WTC11 (cell line): Measurements from ENCODE around the gene MAP4.

Source experiments
- TEAD4 ChIP-seq: sonication (generic); formaldehyde crosslinking; IDR thresholded peaks from 2 replicates; pipeline ENCODE4 v1.8.0; 2022; ENCODE audit warnings: mild to moderate bottlenecking, missing genetic modification reagents
- ZNF263 ChIP-seq: sonication (generic); formaldehyde crosslinking; IDR thresholded peaks from 2 replicates; pipeline ENCODE4 v1.8.1; 2022; ENCODE audit warnings: low read depth, mild to moderate bottlenecking, moderate library complexity, missing genetic modification reagents
- TF ChIP-seq, protein P1 (sequence below): fragments of 200-600 bp; IDR thresholded peaks from 2 replicates; pipeline ENCODE4 v1.8.0; 2022; ENCODE audit warnings: antibody characterized with exemption
- TF ChIP-seq, protein P2 (sequence below): sonication (generic); formaldehyde crosslinking; IDR thresholded peaks from 2 replicates; pipeline ENCODE4 v1.8.1; 2023; ENCODE audit warnings: mild to moderate bottlenecking, missing genetic modification reagents, moderate library complexity
- TF ChIP-seq, protein P3 (sequence below): sonication (generic); formaldehyde crosslinking; IDR thresholded peaks from 2 replicates; pipeline ENCODE4 v1.8.1; 2022; ENCODE audit warnings: low read depth, mild to moderate bottlenecking, moderate library complexity, missing genetic modification reagents, borderline replicate concordance

- TF ChIP-seq, protein P1, sequence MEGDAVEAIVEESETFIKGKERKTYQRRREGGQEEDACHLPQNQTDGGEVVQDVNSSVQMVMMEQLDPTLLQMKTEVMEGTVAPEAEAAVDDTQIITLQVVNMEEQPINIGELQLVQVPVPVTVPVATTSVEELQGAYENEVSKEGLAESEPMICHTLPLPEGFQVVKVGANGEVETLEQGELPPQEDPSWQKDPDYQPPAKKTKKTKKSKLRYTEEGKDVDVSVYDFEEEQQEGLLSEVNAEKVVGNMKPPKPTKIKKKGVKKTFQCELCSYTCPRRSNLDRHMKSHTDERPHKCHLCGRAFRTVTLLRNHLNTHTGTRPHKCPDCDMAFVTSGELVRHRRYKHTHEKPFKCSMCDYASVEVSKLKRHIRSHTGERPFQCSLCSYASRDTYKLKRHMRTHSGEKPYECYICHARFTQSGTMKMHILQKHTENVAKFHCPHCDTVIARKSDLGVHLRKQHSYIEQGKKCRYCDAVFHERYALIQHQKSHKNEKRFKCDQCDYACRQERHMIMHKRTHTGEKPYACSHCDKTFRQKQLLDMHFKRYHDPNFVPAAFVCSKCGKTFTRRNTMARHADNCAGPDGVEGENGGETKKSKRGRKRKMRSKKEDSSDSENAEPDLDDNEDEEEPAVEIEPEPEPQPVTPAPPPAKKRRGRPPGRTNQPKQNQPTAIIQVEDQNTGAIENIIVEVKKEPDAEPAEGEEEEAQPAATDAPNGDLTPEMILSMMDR, result no peak
- TF ChIP-seq, protein P2, sequence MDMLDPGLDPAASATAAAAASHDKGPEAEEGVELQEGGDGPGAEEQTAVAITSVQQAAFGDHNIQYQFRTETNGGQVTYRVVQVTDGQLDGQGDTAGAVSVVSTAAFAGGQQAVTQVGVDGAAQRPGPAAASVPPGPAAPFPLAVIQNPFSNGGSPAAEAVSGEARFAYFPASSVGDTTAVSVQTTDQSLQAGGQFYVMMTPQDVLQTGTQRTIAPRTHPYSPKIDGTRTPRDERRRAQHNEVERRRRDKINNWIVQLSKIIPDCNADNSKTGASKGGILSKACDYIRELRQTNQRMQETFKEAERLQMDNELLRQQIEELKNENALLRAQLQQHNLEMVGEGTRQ (CRISPR knock-in tag), result no peak
- TF ChIP-seq TEAD4 (CRISPR knock-in tag) (no peak), ZNF263 (CRISPR knock-in tag) (no peak)
- TF ChIP-seq, protein P3, sequence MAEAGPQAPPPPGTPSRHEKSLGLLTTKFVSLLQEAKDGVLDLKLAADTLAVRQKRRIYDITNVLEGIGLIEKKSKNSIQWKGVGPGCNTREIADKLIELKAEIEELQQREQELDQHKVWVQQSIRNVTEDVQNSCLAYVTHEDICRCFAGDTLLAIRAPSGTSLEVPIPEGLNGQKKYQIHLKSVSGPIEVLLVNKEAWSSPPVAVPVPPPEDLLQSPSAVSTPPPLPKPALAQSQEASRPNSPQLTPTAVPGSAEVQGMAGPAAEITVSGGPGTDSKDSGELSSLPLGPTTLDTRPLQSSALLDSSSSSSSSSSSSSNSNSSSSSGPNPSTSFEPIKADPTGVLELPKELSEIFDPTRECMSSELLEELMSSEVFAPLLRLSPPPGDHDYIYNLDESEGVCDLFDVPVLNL, result no peak
Measured at GRCh38 chr3:47916696-47917095, 99.5 kb downstream of the MAP4 start.
